Islet precursor cell (in vitro differentiated cells): Measurements from ENCODE around the gene FAT3.

Experiments used
- DNase-seq: peaks from one replicate; pipeline ENCODE4 v3.0.0-alpha.2; 2018

The FAT3 gene

DNA sequence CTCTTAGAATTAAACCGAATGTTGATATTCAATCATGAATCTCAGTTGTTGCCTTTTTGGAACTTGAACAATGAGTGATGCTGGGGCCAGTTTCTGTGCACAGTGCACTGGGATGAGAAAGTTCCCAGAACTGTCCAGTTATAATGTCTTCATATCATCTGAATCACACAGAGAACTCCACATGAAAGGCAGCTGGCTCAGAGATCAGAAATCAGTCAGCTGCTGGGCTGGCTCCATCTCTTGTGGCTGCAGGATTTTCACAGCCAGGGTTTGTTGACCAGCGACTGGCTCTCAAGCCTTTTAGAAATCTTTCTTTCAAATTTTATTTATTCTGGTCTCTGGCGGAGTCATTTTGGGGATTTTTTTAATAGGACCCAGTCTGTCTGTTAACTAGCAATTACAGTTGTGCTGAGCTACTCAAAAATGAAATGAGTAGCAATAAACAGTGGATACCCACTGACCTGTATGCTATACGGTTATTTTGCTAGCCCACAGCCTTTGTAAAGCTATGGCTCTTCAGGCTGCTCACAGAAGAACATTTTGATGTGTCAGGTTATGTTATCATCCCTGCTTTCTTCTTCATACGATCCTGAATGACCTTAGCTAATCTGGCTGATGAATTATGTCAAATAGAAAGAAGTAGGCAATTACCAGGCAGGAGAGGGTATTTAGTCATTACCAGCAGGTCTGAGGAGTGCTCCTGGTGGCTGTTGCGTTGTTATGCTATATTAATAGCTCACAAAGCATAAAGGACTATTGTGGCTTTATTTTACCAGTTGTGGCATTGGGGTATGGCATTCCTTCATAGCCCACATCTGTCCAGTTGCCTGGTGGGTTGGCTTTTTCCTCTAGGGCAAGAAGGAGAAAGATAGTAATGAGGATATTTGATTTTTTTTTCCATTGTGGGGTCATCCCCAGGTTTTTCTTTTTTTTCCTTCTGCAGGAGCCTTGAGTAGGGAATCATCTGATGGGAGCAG is 3.6 kb downstream of the FAT3 start:
- DNase-seq: no peak

DNA sequence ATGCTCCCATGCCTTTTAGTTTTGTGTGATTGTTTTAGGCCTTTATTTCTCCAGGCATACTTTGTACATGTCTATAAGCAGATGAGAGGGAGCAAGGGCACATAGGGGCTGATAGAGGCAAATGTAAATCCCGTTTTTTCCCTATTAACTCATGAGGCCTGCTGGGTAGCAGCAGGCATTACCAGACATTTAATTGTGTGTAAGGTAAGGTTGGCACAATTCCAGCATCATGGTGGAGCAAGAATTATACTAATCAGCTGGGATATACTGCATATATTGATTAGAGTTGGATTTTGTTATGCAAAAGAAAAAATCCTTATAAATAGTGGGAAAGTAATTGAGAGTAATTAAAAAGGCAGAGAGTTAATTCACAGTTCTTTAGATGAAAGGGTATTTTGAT is 12.2 kb downstream of the FAT3 start:
- DNase-seq: no peak

DNA sequence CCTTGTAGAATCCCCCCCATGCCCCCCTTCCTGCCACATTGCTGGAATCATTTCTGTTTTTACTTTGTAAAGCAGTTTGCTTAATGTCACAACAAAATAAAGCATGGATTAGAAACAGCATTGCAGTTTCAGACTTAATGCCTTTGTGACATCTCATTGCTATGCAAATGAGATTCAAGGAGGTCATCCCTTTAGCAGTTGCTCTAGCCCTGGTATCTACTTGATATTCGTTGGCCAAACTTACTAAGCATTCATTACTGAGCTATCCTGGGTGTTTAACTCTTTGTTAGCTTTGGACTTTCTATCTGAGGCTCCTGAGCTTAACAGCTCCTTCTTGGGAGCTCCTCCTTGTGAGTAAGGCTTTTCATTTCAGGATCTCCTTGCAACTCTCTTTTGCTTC is 16.3 kb downstream of the FAT3 start:
- DNase-seq: no peak

DNA sequence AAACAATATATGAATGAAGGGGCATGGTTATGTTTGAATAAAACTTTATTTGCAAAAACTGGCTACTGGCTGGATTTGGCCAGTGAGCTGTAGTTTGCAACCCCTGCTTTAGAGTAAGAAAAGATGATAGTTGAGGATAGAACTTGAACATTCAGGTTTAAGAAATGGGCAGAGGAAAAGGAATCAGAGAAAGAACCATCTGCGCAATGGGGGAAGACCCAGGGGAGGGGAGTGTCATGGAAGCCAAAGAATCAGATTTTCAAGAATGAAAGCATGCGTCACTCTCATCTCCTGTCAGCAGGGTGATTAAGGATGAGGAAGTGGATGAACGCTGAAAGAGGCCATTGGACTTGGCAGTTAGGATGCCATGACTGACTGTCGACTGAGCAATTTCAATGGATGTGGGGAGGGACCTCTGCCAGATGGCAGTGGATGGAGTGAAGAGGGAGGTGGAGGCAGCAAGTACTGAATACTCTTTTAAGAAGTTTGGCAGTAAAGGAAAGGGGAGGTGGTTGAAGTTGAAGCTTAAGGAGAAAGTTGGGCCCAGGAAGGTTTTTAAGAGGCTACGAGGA is 21.2 kb downstream of the FAT3 start:
- no peak for DNase-seq

DNA sequence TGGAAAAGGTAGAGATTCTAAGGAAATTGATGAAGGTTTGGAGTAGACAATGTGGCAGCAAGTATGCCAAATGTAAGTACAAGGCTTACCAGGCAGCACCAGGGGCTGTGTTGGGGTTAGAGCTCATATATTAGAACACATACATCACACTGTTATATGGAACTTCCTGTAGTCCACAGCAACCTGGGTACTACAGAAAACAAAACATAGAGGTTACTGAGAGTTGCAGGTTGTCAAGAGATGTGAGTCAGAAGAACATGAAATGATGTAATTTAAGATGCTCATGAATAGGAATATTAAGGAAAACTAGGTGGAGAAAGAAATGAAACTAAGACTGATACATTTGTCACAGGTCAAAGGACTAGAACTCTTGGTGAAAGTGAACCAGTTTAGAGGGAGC is 22.0 kb downstream of the FAT3 start:
- no peak for DNase-seq

DNA sequence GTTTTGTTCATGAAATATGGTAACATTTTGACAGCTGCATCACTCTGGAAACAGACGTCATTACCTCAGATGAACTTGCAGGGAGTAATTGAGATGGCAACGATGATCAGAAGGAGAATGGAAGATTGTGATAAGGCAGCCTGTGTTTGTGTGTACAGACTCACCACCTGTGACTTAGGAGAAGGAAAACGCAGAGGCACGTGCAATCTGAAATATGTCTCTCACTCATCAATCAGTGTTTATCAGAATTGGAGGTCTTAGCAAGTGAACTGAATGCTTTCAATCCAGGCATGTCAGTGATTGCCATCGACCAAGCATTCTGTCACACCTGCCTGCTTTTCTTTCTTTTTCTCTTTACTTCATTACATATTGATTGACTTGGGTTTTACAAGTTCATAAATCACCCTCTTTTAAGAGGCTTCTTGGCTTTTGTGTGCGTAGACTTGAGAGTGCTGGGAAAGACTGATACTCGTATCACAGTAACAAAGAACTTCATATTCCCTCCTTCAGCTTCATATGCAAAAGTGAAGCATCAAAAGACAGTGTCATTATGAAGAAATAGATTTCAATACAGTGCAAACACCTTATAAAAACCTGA is 24.6 kb downstream of the FAT3 start:
- DNase-seq: no peak

DNA sequence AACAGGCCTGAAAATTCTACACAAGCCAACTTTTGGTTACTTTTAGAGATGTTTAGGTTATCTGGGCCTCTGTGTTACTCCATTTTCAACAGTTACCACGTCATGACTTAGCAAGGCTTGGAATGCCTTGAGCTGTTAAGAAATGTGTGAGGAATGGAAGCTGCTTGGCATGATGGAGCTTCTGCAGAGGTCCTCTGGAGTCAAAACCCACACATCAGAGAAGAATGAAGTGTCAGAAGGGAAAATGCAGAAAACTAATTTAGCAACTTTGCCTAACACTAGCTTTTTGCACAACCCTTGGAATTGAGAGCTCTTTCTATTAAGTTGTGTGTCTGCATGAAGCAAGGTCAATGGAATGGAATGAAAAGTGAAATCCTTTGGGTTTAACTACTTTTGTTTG is 27.4 kb downstream of the FAT3 start:
- no peak for DNase-seq

DNA sequence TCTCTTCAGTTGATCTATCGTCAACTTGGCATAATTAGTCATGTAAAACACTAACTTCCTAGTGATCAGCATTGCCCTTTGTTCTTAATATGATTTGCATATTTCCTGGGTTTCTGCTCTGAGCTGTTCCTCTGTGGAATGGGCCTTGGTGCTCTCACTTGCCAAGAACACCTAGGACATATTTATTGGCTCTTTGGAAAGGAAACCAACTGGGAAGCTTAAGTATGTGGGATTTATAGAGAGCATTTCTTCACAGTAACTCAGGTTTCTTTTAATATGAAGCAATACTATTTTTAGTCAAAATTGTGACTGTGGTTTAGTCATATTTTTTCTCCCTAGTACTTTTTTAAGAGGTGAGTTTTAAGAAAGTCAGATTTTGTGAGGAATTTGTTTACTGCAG is 28.8 kb downstream of the FAT3 start:
- no peak for DNase-seq

DNA sequence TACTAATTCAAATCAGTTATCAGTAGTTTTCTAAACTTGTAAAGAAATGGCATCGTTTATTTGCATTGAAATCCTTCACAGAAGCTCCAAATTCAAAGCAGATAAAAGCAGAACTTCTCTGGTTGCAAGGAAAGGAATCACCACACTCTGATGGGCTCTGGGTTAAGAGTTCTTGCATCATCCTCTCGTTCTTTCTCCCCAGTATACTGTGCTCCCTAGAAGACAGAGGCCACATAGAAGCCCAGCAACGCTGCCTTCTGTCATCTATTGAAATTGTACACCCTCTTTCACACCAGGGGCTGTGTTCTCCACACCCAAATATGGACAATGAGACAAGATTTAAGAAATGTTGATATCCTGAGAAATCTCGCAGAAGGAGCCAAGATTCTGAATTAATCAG is 29.3 kb downstream of the FAT3 start:
- no peak for DNase-seq

DNA sequence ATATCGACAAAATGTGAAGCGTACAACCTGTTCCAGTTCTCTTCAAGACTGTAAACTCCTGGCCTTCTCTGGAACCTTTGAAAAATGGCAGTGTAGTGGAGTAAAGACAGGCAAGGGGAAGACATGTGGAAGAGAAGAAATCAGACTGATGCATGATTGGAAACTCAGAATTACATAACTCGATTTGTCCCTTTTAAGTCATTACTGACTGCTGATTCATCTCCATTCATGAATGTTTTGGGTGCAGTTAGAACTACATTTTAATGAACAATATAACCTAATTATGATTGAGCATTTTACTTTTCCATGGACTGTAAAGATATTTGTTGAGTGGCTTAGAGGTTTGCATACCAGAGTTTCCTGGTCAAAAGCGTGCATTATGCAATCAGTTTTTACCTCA is 32.9 kb downstream of the FAT3 start:
- DNase-seq: no peak

DNA sequence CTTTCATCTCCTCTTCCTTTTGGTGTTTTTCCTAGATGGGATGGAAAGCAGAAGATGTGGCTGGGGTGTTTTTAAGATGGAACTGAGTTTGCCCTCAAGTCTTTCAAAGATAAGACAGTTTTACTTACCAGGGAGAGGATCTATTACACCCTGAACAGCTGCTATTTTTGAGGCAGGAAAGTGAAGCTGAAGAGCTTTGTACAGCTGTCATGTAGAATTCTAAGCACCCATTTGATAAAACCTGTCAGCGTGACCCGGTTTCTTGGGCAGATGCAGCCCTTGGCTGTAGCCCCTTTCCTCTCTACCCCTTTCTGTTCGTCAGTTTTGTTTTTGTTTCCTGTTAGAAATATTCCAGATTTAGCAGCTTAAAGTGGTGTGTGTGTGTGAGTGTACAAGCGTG is 35.2 kb downstream of the FAT3 start:
- no peak for DNase-seq

DNA sequence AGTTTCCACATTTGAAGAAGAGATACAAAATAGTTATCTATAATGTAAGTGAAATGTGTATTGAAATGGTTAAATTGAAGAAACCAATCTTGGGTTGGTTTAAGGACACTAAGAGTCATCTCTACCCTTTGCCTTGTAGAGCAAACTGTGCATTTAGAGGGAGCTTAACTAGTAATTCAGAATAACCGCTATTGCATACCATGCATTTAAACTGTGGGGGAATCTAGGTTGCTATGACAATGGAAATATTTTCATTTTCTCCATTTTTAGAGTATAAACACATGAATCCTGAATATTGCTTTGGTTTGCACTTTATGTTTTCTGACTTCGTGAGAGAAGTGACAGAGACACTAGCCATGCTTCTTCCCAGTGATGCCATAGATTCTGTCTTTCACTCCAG is 39.7 kb downstream of the FAT3 start:
- DNase-seq: no peak

DNA sequence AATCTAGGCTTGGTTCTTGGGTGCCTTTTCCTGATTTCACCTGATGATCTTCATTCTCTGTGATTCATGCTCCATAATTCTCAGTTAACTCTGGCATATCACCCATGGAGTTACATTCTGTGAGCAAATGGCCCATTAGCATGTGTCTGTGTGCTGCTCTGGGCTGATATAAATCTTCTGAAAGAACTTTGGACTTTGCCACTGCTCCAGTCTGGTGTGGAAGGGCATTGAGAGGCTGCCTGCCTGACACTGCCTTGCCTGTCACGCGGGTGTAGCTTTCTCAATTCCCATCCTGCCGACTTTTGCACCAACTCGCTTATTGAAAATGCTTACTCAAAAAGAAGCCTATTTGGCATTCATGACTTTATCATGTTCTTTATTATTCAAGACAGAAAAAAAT is 42.2 kb downstream of the FAT3 start:
- peak; percentile 66 for DNase-seq

DNA sequence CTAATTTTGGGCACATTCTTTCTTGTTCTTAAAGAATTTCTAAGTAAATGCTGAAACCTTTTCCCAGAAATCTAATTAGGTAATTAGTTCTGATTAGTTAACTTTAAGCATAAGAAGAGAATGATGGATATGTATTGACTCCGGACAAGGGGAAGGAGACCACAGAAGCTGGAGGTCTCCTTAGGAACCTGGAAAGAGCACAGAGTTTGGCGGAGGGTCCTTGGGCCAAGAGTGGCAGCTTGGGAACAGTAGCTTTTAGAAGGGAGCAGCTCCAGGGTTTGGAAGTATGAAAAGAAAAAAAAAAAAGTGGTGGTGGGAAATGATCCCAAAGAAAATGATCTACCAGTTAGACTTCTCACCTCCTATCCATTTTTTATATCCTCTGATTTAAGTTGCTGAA is 42.7 kb downstream of the FAT3 start:
- DNase-seq: no peak

DNA sequence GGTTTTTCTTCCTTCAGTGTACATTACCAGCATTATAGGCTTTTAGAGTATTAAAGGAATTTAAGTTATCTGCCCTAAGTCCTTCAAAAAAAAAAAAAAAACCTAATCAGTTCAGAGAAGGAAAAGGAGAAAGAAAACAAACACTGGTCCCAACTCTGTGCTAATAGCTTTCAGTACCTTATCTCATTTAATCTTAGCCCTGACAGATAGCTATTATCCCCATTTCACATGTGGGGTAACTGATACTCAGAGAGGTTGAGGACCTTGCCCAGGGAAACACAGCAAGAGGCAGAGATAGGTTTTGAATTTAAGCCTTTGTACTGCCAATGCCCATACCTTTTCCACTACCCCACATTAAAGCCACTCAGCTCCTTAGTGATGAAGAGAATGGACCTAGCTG is 43.4 kb downstream of the FAT3 start:
- DNase-seq: no peak

DNA sequence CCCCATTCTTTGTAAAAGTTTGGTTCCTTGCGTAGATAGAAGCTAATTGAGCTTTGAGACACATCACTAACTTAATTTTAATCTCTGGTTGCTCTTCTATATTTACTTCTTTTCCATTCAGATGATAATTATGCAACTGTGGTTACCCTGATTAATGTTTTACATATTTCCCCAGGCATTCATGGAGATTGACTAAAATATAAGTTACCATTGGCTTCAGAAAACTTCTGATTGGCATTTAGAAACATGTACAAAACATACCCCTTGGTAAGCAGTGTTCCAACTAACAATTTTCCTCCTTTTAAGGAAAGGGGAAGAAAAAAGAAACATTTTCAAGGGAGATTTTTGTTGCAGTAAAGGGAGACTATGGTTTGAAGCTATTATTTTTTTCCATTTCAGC is 43.9 kb downstream of the FAT3 start:
- no peak for DNase-seq

DNA sequence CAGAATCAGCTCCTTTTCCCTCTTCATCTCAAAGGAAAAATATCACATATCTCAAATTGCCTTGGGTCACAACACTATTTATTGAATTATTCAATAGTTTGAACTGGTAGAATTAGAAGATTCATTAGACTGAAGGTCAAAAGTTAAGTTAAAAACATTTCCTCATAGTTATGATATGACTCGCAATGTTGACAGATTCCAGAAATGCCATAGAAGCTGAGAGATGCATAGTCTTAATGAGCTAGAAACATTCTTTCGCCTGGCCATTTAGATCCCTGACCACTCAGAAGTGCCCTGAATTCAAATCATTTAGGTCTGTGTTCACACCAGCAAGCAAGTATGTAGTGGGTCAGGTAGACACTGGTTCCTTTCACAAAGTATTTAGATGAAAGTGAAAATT is 44.4 kb downstream of the FAT3 start:
- DNase-seq: peak; percentile 79

DNA sequence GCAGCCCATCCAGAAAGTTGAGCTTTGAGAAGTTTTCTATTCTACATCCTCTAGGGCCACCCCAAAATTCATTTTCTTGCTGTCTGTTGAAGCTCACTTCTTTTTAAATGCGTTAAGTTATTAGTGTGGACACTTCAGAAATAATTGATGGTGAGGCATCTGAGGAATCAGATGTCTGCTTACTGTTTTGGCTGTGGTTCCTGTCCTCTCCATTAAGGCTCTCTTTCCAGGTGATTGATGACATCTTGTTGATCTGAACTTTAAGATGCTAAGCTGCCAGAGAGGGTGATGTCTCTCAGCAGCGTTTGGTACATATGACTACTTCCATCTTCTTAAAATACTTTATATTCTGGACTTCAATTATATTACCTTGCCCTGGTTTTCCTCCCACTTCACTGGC is 45.2 kb downstream of the FAT3 start:
- no peak for DNase-seq

DNA sequence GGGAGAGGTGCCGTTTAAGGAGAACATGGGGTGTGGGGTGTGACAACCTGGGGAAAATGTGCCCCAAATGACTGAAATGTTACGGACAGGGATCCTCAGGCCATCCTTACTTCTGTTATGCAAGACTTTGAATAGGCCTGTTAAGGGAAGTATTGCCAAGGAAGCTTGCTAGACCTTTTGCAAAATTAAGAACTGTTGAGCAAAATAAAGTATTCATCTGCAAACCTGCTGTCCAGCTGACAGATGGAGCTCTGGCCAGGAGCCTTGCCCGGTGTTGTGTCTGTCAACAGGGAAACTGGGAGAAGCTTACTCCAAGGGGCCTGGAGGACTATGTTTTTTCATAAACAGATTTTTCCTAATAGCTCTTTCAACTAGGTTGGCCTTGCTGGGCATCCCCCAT is 48.0 kb downstream of the FAT3 start:
- DNase-seq: no peak
